ENCODE results near the gene ZNF684. TPM values are rescaled to one million over a fixed set of nuclear protein-coding genes. Genes with fewer than 3 reads are reported as not detected.
A peak's percentile ranks its signal among the peaks of the same experiment; 100 is the strongest.

ZNF684 gene
- total and polyA plus RNA-seq, 9 of the 15 experiments (the other 6 are each of a cell fraction or from before 2014, with no cell fraction given): 4.8 to 8.8 (median 5.5) TPM

GRCh38 chr1:40495315-40495903 lies 36.0 kb upstream of the ZNF684 start:
- H3K4me3 ChIP-seq: no peak overlapping the region
- H3K27me3 ChIP-seq (ENCODE audit: control insufficient read depth in 2 of 2, insufficient read depth in 2 of 2, low read length in 2 of 2): no peaks in the 10 kb centered on the region
- POLR2A ChIA-PET: interaction anchor here (0.6 to 1.5 kb wide), 2 partner anchors 45 kb away, joined by 3 read pairs; partner anchors contain the start of gene ZFP69B
- H3K4me2 ChIP-seq (ENCODE audit: insufficient read depth, low read length): no peak overlapping the region
- peaks cover 9% of the 10 kb centered on the region; the same call in 2 of the 3 replicates for H3K36me3 ChIP-seq (ENCODE audit: control insufficient read depth, insufficient read depth, low read length)
- in situ Hi-C loops (cut with MboI): no loop called here
- no peak overlapping the region for H3K27ac ChIP-seq (ENCODE audit: extremely low read depth, low read depth, low read length)
- H3K79me2 ChIP-seq (ENCODE audit: control insufficient read depth, insufficient read depth, low read length): no peaks in the 10 kb centered on the region
- no peaks in the 10 kb centered on the region for H3K9me1 ChIP-seq (ENCODE audit: control insufficient read depth, insufficient read depth, low read length)
- H3K9me3 ChIP-seq (replicated peaks; ENCODE audit: control insufficient read depth, insufficient read depth, low read depth, low read length): peaks cover 20% of the 10 kb centered on the region
- ATAC-seq (no peak), FAIRE-seq (no peak), DNase-seq (ENCODE audit: extremely low read depth in 1 of 4, low spot score in 3 of 4) (no peak)
- no peaks in the 10 kb centered on the region for H3K4me1 ChIP-seq (replicated peaks in 1 of 2; ENCODE audit: control insufficient read depth in 2 of 2, insufficient read depth in 2 of 2, low read length in 2 of 2)
- WGBS (ENCODE audit: insufficient coverage, low coverage, missing lambda C conversion rate): 53% methylated on average over 4 of the region's 4 CpGs
- CTCF ChIA-PET (ENCODE audit: low intra/inter-chr PET ratio): no interaction called here
- H4K20me1 ChIP-seq (replicated peaks; ENCODE audit: control insufficient read depth, insufficient read depth, low read length): no peaks in the 10 kb centered on the region
- no peak overlapping the region for H2AFZ ChIP-seq (ENCODE audit: low read depth, low read length)
- no peak overlapping the region for H3K9ac ChIP-seq (ENCODE audit: insufficient read depth in 1 of 2, low read depth in 2 of 2, low read length in 2 of 2)
- TSS peak; percentile 36 for BruUV-seq (replicated peaks)
- intact Hi-C loops (cut with micrococcal nuclease): no loop called here
- TF ChIP-seq CCAR2 (IDR thresholded peaks at IDR 0.05; ENCODE audit: low read depth, low read length) (no peak), TRIM24 (IDR thresholded peaks at IDR 0.05) (peak in 1 of 2 experiments; percentile 69; a peak in 1 of 4 replicates), ARID4B (CRISPR knock-in tag; IDR thresholded peaks at IDR 0.05) (no peak), DNMT1 (IDR thresholded peaks at IDR 0.05) (no peak), MTA2 (IDR thresholded peaks at IDR 0.05; ENCODE audit: low read depth) (no peak), MYC (IDR thresholded peaks at IDR 0.05; ENCODE audit: low read depth, low read length) (no peak), MYC (CRISPR knock-in tag; IDR thresholded peaks at IDR 0.05; ENCODE audit: borderline replicate concordance, low read depth) (no peak), CBX3 (IDR thresholded peaks at IDR 0.05; ENCODE audit: borderline replicate concordance in 1 of 2, low read length in 2 of 2) (peak in 1 of 2 experiments; percentile 74; a peak in 1 of 3 replicates)
- TF ChIP-seq, protein P1, sequence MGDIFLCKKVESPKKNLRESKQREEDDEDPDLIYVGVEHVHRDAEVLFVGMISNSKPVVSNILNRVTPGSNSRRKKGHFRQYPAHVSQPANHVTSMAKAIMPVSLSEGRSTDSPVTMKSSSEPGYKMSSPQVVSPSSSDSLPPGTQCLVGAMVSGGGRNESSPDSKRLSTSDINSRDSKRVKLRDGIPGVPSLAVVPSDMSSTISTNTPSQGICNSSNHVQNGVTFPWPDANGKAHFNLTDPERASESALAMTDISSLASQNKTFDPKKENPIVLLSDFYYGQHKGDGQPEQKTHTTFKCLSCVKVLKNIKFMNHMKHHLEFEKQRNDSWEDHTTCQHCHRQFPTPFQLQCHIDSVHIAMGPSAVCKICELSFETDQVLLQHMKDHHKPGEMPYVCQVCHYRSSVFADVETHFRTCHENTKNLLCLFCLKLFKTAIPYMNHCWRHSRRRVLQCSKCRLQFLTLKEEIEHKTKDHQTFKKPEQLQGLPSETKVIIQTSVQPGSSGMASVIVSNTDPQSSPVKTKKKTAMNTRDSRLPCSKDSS (IDR thresholded peaks at IDR 0.05; ENCODE audit: low read depth, partially characterized antibody): peak; percentile 64
- TF ChIP-seq, protein P2, sequence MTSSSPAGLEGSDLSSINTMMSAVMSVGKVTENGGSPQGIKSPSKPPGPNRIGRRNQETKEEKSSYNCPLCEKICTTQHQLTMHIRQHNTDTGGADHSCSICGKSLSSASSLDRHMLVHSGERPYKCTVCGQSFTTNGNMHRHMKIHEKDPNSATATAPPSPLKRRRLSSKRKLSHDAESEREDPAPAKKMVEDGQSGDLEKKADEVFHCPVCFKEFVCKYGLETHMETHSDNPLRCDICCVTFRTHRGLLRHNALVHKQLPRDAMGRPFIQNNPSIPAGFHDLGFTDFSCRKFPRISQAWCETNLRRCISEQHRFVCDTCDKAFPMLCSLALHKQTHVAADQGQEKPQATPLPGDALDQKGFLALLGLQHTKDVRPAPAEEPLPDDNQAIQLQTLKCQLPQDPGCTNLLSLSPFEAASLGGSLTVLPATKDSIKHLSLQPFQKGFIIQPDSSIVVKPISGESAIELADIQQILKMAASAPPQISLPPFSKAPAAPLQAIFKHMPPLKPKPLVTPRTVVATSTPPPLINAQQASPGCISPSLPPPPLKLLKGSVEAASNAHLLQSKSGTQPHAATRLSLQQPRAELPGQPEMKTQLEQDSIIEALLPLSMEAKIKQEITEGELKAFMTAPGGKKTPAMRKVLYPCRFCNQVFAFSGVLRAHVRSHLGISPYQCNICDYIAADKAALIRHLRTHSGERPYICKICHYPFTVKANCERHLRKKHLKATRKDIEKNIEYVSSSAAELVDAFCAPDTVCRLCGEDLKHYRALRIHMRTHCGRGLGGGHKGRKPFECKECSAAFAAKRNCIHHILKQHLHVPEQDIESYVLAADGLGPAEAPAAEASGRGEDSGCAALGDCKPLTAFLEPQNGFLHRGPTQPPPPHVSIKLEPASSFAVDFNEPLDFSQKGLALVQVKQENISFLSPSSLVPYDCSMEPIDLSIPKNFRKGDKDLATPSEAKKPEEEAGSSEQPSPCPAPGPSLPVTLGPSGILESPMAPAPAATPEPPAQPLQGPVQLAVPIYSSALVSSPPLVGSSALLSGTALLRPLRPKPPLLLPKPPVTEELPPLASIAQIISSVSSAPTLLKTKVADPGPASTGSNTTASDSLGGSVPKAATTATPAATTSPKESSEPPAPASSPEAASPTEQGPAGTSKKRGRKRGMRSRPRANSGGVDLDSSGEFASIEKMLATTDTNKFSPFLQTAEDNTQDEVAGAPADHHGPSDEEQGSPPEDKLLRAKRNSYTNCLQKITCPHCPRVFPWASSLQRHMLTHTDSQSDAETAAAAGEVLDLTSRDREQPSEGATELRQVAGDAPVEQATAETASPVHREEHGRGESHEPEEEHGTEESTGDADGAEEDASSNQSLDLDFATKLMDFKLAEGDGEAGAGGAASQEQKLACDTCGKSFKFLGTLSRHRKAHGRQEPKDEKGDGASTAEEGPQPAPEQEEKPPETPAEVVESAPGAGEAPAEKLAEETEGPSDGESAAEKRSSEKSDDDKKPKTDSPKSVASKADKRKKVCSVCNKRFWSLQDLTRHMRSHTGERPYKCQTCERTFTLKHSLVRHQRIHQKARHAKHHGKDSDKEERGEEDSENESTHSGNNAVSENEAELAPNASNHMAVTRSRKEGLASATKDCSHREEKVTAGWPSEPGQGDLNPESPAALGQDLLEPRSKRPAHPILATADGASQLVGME (CRISPR knock-in tag; IDR thresholded peaks at IDR 0.05): no peak

Measured in K562 (cell line).